Stimulated activated naive CD4-positive, alpha-beta T cell (primary cell): ENCODE results near the gene LMNTD1.

Source experiments
- DNase-seq, 6 experiments: peaks; one replicate each; lab custom pipeline; 2025; lab: John Stamatoyannopoulos, UW

Gene LMNTD1

GRCh38 chr12:25553098-25553497, at the start of gene LMNTD1:
TSS of gene LMNTD1 (minus strand) at chr12:25553283. CDS start at chr12:25552959, 324 bp downstream.
- no peak for DNase-seq

GRCh38 chr12:25598956-25599355, 45.9 kb upstream of the LMNTD1 start:
- no peak for DNase-seq

- DNase-seq = peak in 3 of 6 experiments; percentile 24 to 71 (median 61)
These were observed 42.4 kb upstream of the LMNTD1 start for GRCh38 chr12:25595496-25595895.

- no peak for DNase-seq
These were observed 41.3 kb upstream of the LMNTD1 start for GRCh38 chr12:25594376-25594775.

- no peak for DNase-seq
These were observed 39.8 kb upstream of the LMNTD1 start for GRCh38 chr12:25592725-25593495.

- DNase-seq = no peak
These were observed 38.1 kb upstream of the LMNTD1 start for GRCh38 chr12:25591144-25591543.

- peak in 5 of 6 experiments; percentile 1 to 79 (median 30) for DNase-seq
These were observed 37.1 kb upstream of the LMNTD1 start for GRCh38 chr12:25590011-25590721.

- no peak for DNase-seq
These were observed 34.3 kb upstream of the LMNTD1 start for GRCh38 chr12:25587346-25587745.

- no peak for DNase-seq
These were observed 32.6 kb upstream of the LMNTD1 start for GRCh38 chr12:25585662-25586061.

- DNase-seq = peak in 1 of 6 experiments; percentile 3
These were observed 32.0 kb upstream of the LMNTD1 start for GRCh38 chr12:25585021-25585523.

GRCh38 chr12:25584596-25584995, 31.5 kb upstream of the LMNTD1 start:
- no peak for DNase-seq

- peak in 2 of 6 experiments; percentile 7 to 28 for DNase-seq
These were observed 30.5 kb upstream of the LMNTD1 start for GRCh38 chr12:25583545-25583944.

GRCh38 chr12:25581067-25581466, 28.0 kb upstream of the LMNTD1 start:
- DNase-seq = no peak

GRCh38 chr12:25578411-25579143, 25.5 kb upstream of the LMNTD1 start:
- no peak for DNase-seq

- no peak for DNase-seq
These were observed 21.7 kb upstream of the LMNTD1 start for GRCh38 chr12:25574761-25575160.

GRCh38 chr12:25573346-25573745, 20.3 kb upstream of the LMNTD1 start:
- no peak for DNase-seq

- DNase-seq = no peak
These were observed 17.3 kb upstream of the LMNTD1 start for GRCh38 chr12:25570418-25570817.

- DNase-seq = no peak
These were observed 13.3 kb upstream of the LMNTD1 start for GRCh38 chr12:25566202-25566949.

- no peak for DNase-seq
These were observed 5.5 kb upstream of the LMNTD1 start for GRCh38 chr12:25558586-25558985.

- peak in 1 of 6 experiments; percentile 7 for DNase-seq
These were observed 4.8 kb upstream of the LMNTD1 start for GRCh38 chr12:25557830-25558436.

- DNase-seq = no peak
These were observed 3.1 kb upstream of the LMNTD1 start for GRCh38 chr12:25556153-25556552.
